ENCODE data around the gene MMP23B.

DNA sequence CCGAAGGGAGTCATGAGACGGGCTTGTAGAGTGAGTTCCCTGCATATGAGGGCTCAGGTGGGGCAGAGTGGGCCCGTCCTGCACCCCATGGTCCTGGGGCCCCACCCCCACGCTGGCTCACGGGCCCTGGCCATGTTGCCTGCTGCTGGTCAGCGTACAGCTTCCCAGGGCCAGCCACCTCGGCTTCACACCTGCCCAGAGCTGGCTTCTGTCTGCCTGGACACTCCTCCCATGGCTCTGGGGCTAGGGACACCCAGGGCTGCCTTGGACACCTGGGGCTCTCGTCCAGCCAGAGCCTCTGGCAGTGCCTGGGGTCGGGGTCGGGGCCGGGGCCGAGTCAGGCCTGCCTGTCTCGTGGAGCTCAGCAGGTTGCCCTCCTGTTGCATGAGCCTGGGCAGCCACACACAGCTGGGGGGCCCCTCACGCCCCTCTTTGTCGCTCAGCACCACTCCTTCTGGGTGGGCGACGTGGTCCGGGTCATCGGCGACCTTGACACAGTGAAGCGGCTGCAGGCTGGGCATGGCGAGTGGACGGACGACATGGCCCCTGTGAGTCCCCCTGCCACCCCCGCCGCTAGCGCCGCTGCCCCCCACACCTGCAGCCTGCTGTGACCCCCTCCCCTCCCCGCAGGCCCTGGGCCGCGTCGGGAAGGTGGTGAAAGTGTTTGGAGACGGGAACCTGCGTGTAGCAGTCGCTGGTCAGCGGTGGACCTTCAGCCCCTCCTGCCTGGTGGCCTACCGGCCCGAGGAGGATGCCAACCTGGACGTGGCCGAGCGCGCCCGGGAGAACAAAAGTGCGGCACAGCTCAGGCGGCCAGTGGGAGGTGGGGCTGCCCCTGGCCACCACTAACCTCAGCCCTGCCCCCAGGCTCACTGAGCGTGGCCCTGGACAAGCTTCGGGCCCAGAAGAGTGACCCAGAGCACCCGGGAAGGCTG lies 5.5 kb upstream of the MMP23B start:
- TF ChIP-seq, protein P1, sequence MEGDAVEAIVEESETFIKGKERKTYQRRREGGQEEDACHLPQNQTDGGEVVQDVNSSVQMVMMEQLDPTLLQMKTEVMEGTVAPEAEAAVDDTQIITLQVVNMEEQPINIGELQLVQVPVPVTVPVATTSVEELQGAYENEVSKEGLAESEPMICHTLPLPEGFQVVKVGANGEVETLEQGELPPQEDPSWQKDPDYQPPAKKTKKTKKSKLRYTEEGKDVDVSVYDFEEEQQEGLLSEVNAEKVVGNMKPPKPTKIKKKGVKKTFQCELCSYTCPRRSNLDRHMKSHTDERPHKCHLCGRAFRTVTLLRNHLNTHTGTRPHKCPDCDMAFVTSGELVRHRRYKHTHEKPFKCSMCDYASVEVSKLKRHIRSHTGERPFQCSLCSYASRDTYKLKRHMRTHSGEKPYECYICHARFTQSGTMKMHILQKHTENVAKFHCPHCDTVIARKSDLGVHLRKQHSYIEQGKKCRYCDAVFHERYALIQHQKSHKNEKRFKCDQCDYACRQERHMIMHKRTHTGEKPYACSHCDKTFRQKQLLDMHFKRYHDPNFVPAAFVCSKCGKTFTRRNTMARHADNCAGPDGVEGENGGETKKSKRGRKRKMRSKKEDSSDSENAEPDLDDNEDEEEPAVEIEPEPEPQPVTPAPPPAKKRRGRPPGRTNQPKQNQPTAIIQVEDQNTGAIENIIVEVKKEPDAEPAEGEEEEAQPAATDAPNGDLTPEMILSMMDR (conservative IDR thresholded peaks at IDR 0.05; ENCODE audit: low read depth, low read length) = no peak
- TF ChIP-seq EZH2 (IDR thresholded peaks at IDR 0.05; ENCODE audit: borderline replicate concordance, low read depth, low read length, poor library complexity, severe bottlenecking) = no peak
